Pulmonary artery endothelial cell (primary cell): Measurements from ENCODE around the gene SMPD1. TPM values are rescaled to one million over a fixed set of nuclear protein-coding genes. Genes with fewer than 3 reads are reported as not detected.

Experiments
- DNase-seq: peaks from one replicate; pipeline ENCODE4 v3.0.0-alpha.2; 2011; ENCODE audit warnings: low read depth, low spot score
- total RNA-seq: library from RNA; depleted of rRNA; stranded (reverse); fragments of >200 nt; gene quantifications from 2 replicates; pipeline ENCODE4 v1.2.3, GENCODE V29; 2014

The SMPD1 gene
- 16.9 and 23.4 TPM in 2 replicates for total RNA-seq

DNA sequence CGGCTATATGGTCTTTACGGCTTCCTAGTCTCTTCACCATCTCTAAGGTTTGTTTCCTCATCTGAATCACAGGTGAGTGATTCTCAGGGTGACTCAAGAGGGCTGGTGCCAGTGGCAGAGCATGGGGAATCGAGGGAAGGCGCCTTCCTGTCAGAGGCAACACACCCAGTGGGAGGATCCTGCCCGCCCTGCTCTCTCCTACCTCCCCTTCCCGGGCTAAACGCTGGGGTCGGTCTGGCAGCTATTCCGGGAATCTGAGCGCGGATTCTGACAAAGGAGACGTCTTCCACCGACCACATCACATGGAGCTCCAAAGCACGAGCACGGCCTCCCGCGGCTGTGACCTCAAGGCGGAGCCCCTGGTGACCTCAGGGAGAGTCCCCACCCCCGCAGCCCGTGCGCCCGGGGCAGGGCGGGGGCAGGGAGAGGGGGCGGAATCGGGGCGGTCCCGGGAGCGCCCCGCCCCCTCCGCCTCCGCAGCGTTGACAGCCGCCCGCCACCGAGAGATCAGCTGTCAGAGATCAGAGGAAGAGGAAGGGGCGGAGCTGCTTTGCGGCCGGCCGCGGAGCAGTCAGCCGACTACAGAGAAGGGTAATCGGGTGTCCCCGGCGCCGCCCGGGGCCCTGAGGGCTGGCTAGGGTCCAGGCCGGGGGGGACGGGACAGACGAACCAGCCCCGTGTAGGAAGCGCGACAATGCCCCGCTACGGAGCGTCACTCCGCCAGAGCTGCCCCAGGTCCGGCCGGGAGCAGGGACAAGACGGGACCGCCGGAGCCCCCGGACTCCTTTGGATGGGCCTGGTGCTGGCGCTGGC is at the start of gene SMPD1:
Gene SMPD1, plus strand, starts transcription at position 570 of the 813 bp plus-strand sequence. Its CDS starts 125 bp downstream, at position 695.
- DNase-seq, result peak; percentile 55

DNA sequence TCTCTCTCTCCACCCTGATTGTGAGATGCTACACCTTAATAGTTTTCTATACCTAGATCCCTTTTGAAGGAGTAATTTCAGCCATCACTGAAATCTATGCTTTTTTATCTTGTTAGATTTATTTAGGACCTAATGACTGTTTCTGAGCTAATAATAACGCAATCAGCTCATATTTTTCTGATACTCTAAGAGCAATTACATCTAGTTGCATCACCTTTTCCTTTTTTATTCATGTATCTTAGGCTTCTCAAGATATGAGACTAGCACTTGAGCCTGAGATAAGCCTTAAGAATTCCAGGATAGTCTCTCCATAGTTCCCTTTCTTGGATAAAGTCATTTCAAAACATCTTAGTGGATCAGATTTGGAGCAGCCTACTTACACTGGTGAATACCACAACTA is 44.9 kb upstream of the SMPD1 start:
- no peak for DNase-seq

DNA sequence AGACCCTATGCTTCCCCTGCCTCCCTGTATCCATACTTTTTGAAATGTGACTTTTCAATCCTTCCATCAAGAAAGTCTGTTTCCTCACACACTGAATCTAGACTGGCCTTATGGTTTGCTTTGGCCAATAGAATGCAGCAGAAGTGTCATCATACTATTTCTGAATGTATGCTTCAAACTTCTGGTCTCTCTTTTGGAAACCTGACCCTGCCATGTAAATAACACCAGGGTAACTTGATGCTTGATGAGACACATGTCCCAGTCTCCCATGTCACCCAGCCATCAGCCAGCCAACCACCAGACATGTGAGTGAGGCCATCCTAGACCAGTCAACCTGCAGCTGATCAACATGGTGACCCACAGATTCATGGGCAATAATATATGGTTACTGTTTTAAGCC is 40.2 kb upstream of the SMPD1 start:
- DNase-seq, result no peak

GRCh38 chr11:6350486-6350885 is 39.8 kb upstream of the SMPD1 start:
- no peak for DNase-seq

DNA sequence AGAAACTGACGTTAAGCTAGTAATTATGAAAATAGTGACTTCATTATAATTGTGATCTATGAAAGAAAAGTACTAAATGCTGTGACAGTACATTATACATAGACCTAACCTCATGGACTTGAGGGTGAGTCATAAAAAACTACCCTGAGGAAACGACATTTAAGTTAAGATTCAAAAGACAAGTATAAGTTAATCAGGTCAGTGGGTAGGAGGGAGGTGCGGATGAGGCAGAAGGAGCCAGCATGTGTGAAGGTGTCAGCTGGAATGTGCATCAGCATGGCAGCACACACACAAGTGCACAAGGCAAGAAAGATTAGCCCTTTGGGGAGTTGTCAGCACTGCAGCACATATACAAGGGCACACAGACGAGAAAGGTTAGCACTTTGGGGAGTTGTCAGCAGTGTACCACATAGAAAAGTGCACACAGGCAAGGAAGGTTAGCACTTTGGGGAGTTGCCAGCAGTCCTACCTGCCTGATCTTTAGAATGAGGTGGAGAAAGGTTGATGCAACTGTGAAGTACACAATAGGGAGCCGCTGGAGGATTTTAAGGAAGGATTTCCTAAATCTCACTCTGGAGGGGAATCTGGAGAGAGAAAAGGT is 38.4 kb upstream of the SMPD1 start:
- no peak for DNase-seq

GRCh38 chr11:6353367-6353987 is 36.8 kb upstream of the SMPD1 start:
- no peak for DNase-seq

DNA sequence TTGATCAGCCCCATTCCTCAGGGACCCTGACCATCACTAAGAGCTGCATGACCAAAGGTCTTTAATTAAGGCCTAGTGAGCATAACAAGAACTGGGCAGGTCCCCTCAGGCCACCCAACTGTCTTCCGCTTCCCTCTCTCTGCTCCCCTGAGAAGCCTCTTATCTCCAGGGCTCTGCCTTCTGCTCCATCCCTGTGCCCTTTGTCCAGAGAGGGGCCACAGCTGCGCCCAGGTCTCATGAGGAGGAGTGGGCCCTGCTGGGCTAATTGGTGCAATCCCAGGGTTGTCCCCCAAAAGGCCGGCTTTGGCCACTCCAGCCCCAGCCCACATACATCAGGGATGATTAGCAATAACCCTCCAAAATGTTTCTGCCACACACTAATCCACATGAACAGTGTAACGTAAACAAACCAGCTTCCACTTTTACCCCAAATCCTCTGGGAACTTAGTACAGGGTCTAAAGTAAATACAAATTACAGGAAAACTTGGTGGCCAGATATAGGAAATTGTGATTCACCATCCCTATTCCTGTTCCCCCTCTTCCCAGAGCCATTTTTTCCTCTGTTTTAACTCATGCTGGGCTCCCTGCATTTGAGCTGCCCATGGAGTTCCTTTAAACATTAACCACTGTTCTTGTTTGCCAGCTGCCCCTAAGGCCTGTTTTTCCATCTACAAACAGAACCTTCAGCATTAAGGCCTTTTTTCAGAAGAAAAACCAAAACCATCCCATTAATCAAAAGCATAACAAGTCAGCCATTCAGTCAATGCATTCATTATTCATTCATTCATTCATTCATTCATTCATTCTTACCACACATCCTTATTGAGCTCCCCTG is 35.4 kb upstream of the SMPD1 start:
- DNase-seq, result no peak

DNA sequence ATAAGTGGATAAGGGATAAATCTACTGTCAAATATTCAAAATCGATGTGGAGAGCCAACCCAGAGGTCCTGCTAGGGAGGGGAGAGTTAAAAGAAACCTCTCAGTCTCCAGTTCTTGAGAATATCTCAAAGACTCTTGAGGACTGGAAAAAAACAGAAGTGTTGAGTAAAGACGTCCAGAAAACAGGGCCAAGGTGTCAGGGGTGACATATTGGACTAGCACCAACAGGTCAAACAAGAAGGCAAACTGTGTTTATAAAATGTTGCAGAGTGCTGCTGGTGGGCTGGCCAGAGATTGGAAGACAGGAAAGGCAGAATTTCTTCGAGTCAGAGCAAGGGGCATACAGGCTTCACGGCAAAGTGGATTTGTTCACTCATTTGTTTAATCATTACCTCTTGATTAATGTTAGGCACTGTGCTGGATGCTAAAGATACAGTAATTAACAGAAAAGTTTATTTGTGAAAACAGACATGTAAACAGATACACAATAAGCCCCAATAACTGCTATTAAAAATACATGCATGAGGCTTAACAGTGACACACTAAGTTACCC is 33.7 kb upstream of the SMPD1 start:
- no peak for DNase-seq

- DNase-seq, result no peak
Observed at GRCh38 chr11:6357222-6357621, 33.1 kb upstream of the SMPD1 start.

GRCh38 chr11:6360183-6360582 is 30.1 kb upstream of the SMPD1 start:
- no peak for DNase-seq

DNA sequence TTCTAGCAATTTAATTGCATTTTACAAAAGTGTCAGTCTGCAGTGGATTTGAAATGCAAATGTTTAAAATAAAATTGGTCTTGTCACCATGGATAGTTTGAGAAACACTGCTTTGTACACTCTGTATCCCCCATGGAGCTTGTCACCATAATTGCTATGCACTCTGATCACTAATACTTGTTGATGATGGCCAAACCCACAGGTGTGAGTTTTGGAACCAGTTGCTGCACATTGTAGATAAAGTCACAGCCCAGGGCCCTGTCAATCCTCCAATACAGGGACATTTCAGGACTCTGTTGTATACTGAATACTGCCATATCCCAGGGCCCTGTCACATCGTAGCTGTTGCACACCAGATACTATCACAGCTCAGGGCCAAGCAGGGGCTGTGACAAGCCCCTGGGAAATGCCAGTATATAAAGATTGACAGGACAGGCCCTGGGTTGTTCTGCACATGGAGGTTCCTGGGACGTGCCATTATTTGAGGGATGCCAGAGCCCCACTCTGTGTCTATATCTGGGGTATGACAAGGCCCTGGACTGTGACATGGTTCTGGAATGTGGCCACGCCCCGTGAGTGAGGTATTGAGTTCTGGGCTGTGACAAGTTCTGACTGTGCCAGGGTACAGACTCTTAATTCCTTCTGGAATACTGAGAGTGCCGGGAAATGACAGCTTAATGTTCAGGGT is 27.9 kb upstream of the SMPD1 start:
- no peak for DNase-seq

DNA sequence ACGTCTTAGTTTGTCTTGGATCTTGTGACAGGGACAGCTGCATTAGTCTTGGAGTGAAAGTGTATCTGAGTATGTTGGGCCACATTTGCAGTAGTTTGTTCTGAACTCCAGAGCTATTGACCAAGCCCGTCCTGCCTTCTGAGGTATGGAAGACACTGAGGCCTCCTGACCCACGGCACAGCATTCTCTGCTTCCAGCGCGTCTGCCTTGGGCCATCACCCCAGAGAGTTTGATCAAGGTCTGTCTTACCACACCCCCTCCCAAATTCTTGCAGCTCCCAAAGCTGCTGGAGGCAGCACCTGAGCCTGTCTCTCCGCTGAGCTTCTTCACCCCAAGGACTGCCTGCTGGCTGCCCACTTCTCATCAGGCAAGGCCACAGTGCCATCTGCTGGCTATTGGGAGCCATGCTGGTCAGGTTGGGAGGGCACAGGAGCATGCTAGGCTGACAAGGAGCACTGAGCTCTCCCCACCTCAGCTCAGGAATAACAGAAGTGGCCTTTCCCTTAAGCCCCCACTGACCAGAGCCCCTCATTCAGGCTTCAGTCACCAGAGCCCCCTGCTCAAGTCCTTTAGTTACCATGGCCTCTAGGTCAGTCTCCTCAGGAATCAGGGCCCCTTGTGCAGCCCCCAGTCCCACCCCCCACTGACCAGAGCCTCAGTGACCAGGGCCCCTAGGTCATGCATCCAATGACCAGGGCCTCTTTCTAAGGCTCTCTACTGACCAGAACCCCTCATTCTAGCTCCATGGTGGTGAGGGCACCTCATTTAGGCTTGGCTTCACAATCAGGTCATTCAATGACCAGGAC is 27.2 kb upstream of the SMPD1 start:
- DNase-seq, result peak; percentile 50

GRCh38 chr11:6365659-6366058 is 24.6 kb upstream of the SMPD1 start:
- DNase-seq, result no peak

- no peak for DNase-seq
Observed at GRCh38 chr11:6371825-6372224, 18.4 kb upstream of the SMPD1 start.

- no peak for DNase-seq
Observed at GRCh38 chr11:6377902-6378639, 12.2 kb upstream of the SMPD1 start.

GRCh38 chr11:6378640-6378989 is 11.7 kb upstream of the SMPD1 start:
- no peak for DNase-seq

DNA sequence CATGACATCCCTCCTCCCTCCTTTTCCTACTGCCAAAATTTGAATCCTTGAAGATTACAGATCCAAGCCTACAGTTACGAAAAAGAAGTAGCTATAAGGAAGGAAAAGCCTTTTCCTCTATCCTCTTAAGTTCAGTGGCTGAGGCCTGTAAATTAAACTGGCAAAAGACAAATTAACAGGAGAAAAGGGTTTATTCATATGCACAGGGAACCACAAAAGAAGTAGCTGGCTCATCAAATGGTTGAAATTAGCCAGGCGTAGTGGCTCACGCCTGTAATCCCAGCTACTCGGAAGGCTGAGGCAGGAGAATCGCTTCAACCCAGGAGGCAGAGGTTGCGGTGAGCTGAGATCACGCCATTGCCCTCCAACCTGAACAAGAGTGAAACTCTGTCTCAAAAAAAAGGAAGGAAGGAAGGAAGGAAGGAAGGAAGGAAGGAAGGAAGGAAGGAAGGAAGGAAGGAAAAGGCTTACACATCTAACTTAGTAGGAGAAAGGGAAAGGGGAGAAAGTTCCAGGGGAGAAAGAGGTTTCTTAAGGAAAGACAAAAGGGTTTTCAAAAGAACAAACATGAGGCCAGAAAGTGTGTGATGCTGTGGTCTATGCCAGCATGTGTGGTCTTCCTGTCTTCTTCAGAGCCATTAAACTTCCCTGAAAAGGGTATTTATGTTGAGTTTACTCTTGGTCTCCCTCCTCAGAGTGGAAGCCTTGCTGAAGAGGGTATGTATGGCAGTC is 5.1 kb upstream of the SMPD1 start:
- DNase-seq, result no peak

DNA sequence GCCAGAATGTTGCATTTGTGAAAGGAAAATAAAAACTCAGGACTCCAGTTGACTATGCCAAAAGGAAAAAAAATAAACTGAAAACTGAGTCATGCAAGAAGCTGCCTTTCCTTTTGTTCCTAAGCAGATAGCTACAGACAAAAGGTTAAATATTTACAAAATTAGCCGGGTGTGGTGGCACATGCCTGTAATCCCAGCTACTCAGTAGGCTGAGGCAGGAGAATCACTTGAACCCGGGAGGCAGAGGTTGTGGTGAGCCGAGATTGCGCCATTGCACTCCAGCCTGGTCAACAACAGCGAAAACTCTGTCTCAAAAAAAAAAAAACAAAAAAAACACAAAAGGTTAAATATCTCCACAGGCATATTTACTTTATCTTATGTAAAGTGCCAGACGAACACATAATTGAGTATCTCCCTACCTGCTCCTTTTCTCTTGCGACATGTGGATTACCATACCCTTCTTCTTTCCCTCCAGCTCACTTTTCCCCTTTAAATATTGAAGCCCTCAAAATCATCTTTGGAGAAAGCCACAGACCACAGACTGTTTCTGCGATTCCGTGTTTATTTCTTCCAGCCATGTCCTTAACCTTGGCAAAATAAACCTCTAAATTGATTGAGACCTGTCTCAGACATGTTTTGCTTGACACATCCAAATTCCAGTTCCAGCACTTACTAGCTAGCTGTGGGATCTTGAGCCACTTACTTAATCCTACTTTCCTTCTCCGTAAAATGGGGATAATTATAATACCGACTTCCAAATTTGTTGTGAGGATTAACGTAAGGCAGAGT is 2.3 kb upstream of the SMPD1 start:
- DNase-seq, result peak; percentile 5
